GM12891 (cell line): Measurements from ENCODE around the gene FN3KRP.

ENCODE experiments used
- DNase-seq: peaks from one replicate; pipeline ENCODE4 v3.0.0; 2011; ENCODE audit warnings: low spot score; ENCODE audit not compliant: insufficient read length
- FAIRE-seq: peaks from 2 replicates; lab custom pipeline; 2011; peaks lifted over from hg19 to GRCh38; lab: Jason Lieb, UNC
- PAX5 ChIP-seq: IDR thresholded peaks from 2 replicates; pipeline ENCODE4 v1.6.1; 2011; ENCODE audit warnings: low read length, moderate library complexity, mild to moderate bottlenecking; ENCODE audit not compliant: insufficient read depth, severe bottlenecking
- POLR2A ChIP-seq: IDR thresholded peaks from 2 replicates; pipeline ENCODE4 v1.6.1; 2011; ENCODE audit warnings: low read depth, low read length, control low read depth
- POLR2AphosphoS5 ChIP-seq: IDR thresholded peaks from 2 replicates; pipeline ENCODE4 v1.6.1; 2011; ENCODE audit warnings: low read depth, low read length, control low read depth
- POU2F2 ChIP-seq: IDR thresholded peaks from 2 replicates; pipeline ENCODE4 v1.6.1; 2011; ENCODE audit warnings: low read depth, mild to moderate bottlenecking, control low read depth, low read length, moderate library complexity
- SPI1 ChIP-seq: IDR thresholded peaks from 2 replicates; pipeline ENCODE4 v1.6.1; 2011; ENCODE audit warnings: low read depth, low read length, control low read depth
- TAF1 ChIP-seq: IDR thresholded peaks from 2 replicates; pipeline ENCODE4 v1.6.1; 2011; ENCODE audit warnings: low read depth, low read length, control low read depth

FN3KRP gene

GRCh38 chr17:82751571-82752370 lies 35.3 kb downstream of the FN3KRP start, which contains the start of gene TBCD:
Gene TBCD, plus strand, starts transcription at chr17:82752065. Its CDS starts 129 bp downstream, at chr17:82752194.
- TF ChIP-seq POU2F2 = 0 out of 2 replicates have a peak, but pooled peaks have one; percentile 46
- TF ChIP-seq TAF1 = no peak
- TF ChIP-seq PAX5 = peak; percentile 12

GRCh38 chr17:82752371-82753200 lies 36.1 kb downstream of the FN3KRP start:
- DNase-seq (peak; percentile 61), FAIRE-seq (peak; percentile 71)
- TF ChIP-seq TAF1 (no peak), PAX5 (no peak), SPI1 (no peak), POLR2A (no peak), POU2F2 (no peak), POLR2AphosphoS5 (no peak)

More at GRCh38 chr17:82751571-82752370, 35.3 kb downstream of the FN3KRP start, which contains the start of gene TBCD:
- FAIRE-seq (peak; percentile 93), DNase-seq (peak; percentile 94)

- DNase-seq (no peak), FAIRE-seq (no peak)
- TF ChIP-seq PAX5 = no peak
- no peak for TF ChIP-seq POLR2A
- no peak for TF ChIP-seq SPI1
- TF ChIP-seq POLR2AphosphoS5 = no peak
- no peak for TF ChIP-seq TAF1
- no peak for TF ChIP-seq POU2F2
Observed at GRCh38 chr17:82753201-82753464, 36.6 kb downstream of the FN3KRP start.

GRCh38 chr17:82754297-82755208 lies 38.0 kb downstream of the FN3KRP start:
- TF ChIP-seq POLR2AphosphoS5 = no peak
- no peak for TF ChIP-seq SPI1
- TF ChIP-seq POLR2A = no peak
- TF ChIP-seq TAF1 = no peak
- no peak for TF ChIP-seq PAX5
- TF ChIP-seq POU2F2 = no peak
- no peak for DNase-seq
- no peak for FAIRE-seq

GRCh38 chr17:82756166-82756565 lies 39.7 kb downstream of the FN3KRP start:
- TF ChIP-seq SPI1 (no peak), POLR2AphosphoS5 (no peak), POU2F2 (no peak), TAF1 (no peak), PAX5 (no peak), POLR2A (no peak)
- DNase-seq = no peak
- no peak for FAIRE-seq

GRCh38 chr17:82765371-82765770 lies 48.9 kb downstream of the FN3KRP start:
- no peak for TF ChIP-seq POLR2AphosphoS5
- no peak for TF ChIP-seq SPI1
- no peak for TF ChIP-seq POLR2A
- no peak for TF ChIP-seq POU2F2
- no peak for TF ChIP-seq TAF1
- FAIRE-seq = no peak
- no peak for DNase-seq

- no peak for DNase-seq
- no peak for FAIRE-seq
- TF ChIP-seq PAX5 (no peak), POU2F2 (no peak), POLR2A (no peak), POLR2AphosphoS5 (no peak), SPI1 (no peak), TAF1 (no peak)
Observed at GRCh38 chr17:82767041-82767754, 50.7 kb downstream of the FN3KRP start.

- DNase-seq (no peak), FAIRE-seq (no peak)
- TF ChIP-seq SPI1 = no peak
- TF ChIP-seq POLR2A = no peak
- TF ChIP-seq POU2F2 = no peak
- TF ChIP-seq TAF1 = no peak
- no peak for TF ChIP-seq PAX5
- no peak for TF ChIP-seq POLR2AphosphoS5
Observed at GRCh38 chr17:82769041-82769440, 52.5 kb downstream of the FN3KRP start.
